ENCODE measurements around the gene MUC5B. TPM values are rescaled to one million over a fixed set of nuclear protein-coding genes. Genes with fewer than 3 reads are reported as not detected.

The MUC5B gene
- total and polyA plus RNA-seq, 2 donors (not counting 1 experiment from before 2014, with no cell fraction given), result not detected

GRCh38 chr11:1202776-1203504 is 19.9 kb upstream of the MUC5B start:
- H3K4me3 ChIP-seq (replicated peaks in 1 of 4; ENCODE audit: control extremely low read depth in 1 of 4, insufficient read depth in 1 of 4, low read depth in 3 of 4, low read length in 4 of 4), result no peak overlapping the region
- H3K4me1 ChIP-seq (ENCODE audit: control insufficient read depth, extremely low read depth, insufficient read depth, low read length), result no peaks in the 10 kb centered on the region
- peak; percentile 69 to 71 for TF ChIP-seq CTCF (conservative IDR thresholded peaks at IDR 0.05 in 1 of 2, IDR thresholded peaks at IDR 0.05 in 1 of 2; ENCODE audit: low read depth in 1 of 2, low read length in 2 of 2)
- TF ChIP-seq EZH2 (IDR thresholded peaks at IDR 0.05; ENCODE audit: low read length, missing control alignments), result no peak
- H3K36me3 ChIP-seq (ENCODE audit: control insufficient read depth, insufficient read depth, low read length), result no peaks in the 10 kb centered on the region
- no peak overlapping the region for H2AFZ ChIP-seq (ENCODE audit: low read length)
- no peaks in the 10 kb centered on the region for H3K9me3 ChIP-seq (ENCODE audit: control insufficient read depth, insufficient read depth, low read depth, low read length)
- H3K27me3 ChIP-seq (ENCODE audit: control insufficient read depth, insufficient read depth, low read length), result no peaks in the 10 kb centered on the region
- no peaks in the 10 kb centered on the region for H3K79me2 ChIP-seq (ENCODE audit: control insufficient read depth, insufficient read depth, low read length)
- no peak overlapping the region for H3K9ac ChIP-seq (ENCODE audit: insufficient read depth, low read length)
- no peak overlapping the region for H3K4me2 ChIP-seq (ENCODE audit: extremely low read depth, insufficient read depth, low read length)
- no peaks in the 10 kb centered on the region for H4K20me1 ChIP-seq (ENCODE audit: control insufficient read depth, extremely low read depth, insufficient read depth, low read length)
- H3K27ac ChIP-seq (ENCODE audit: insufficient read depth, low read length), result no peak overlapping the region
- DNase-seq (ENCODE audit: low read depth in 2 of 2), result peak; percentile 7 to 9

- Histone ChIP-seq H3K36me3 (ENCODE audit: control insufficient read depth, insufficient read depth, low read length) (no peaks in the 10 kb centered on the region), H3K4me2 (ENCODE audit: extremely low read depth, insufficient read depth, low read length) (no peak overlapping the region), H4K20me1 (ENCODE audit: control insufficient read depth, extremely low read depth, insufficient read depth, low read length) (no peaks in the 10 kb centered on the region), H2AFZ (ENCODE audit: low read length) (no peak overlapping the region), H3K4me3 (replicated peaks in 1 of 4; ENCODE audit: control extremely low read depth in 1 of 4, insufficient read depth in 1 of 4, low read depth in 3 of 4, low read length in 4 of 4) (no peak overlapping the region), H3K9me3 (ENCODE audit: control insufficient read depth, insufficient read depth, low read depth, low read length) (no peaks in the 10 kb centered on the region), H3K79me2 (ENCODE audit: control insufficient read depth, insufficient read depth, low read length) (no peaks in the 10 kb centered on the region), H3K4me1 (ENCODE audit: control insufficient read depth, extremely low read depth, insufficient read depth, low read length) (no peaks in the 10 kb centered on the region), H3K27ac (ENCODE audit: insufficient read depth, low read length) (no peak overlapping the region), H3K9ac (ENCODE audit: insufficient read depth, low read length) (no peak overlapping the region), H3K27me3 (ENCODE audit: control insufficient read depth, insufficient read depth, low read length) (no peaks in the 10 kb centered on the region)
- DNase-seq (ENCODE audit: low read depth in 2 of 2), result no peak
- TF ChIP-seq CTCF (conservative IDR thresholded peaks at IDR 0.05 in 1 of 2, IDR thresholded peaks at IDR 0.05 in 1 of 2; ENCODE audit: low read depth in 1 of 2, low read length in 2 of 2) (no peak), EZH2 (IDR thresholded peaks at IDR 0.05; ENCODE audit: low read length, missing control alignments) (no peak)
These were observed 19.2 kb upstream of the MUC5B start for GRCh38 chr11:1203505-1204271.

- Histone ChIP-seq H3K4me3 (replicated peaks in 1 of 4; ENCODE audit: control extremely low read depth in 1 of 4, insufficient read depth in 1 of 4, low read depth in 3 of 4, low read length in 4 of 4) (no peak overlapping the region), H2AFZ (ENCODE audit: low read length) (no peak overlapping the region), H4K20me1 (ENCODE audit: control insufficient read depth, extremely low read depth, insufficient read depth, low read length) (no peaks in the 10 kb centered on the region), H3K4me2 (ENCODE audit: extremely low read depth, insufficient read depth, low read length) (no peak overlapping the region), H3K79me2 (ENCODE audit: control insufficient read depth, insufficient read depth, low read length) (no peaks in the 10 kb centered on the region), H3K4me1 (ENCODE audit: control insufficient read depth, extremely low read depth, insufficient read depth, low read length) (no peaks in the 10 kb centered on the region), H3K27me3 (ENCODE audit: control insufficient read depth, insufficient read depth, low read length) (no peaks in the 10 kb centered on the region), H3K36me3 (ENCODE audit: control insufficient read depth, insufficient read depth, low read length) (no peaks in the 10 kb centered on the region), H3K27ac (ENCODE audit: insufficient read depth, low read length) (no peak overlapping the region), H3K9me3 (ENCODE audit: control insufficient read depth, insufficient read depth, low read depth, low read length) (no peaks in the 10 kb centered on the region), H3K9ac (ENCODE audit: insufficient read depth, low read length) (no peak overlapping the region)
- TF ChIP-seq EZH2 (IDR thresholded peaks at IDR 0.05; ENCODE audit: low read length, missing control alignments), result no peak
- TF ChIP-seq CTCF (conservative IDR thresholded peaks at IDR 0.05 in 1 of 2, IDR thresholded peaks at IDR 0.05 in 1 of 2; ENCODE audit: low read depth in 1 of 2, low read length in 2 of 2), result no peak
- no peak for DNase-seq (ENCODE audit: low read depth in 2 of 2)
These were observed 18.3 kb upstream of the MUC5B start for GRCh38 chr11:1204381-1205101.
